ENCODE data around the gene SLIT1.

SLIT1 gene

DNA sequence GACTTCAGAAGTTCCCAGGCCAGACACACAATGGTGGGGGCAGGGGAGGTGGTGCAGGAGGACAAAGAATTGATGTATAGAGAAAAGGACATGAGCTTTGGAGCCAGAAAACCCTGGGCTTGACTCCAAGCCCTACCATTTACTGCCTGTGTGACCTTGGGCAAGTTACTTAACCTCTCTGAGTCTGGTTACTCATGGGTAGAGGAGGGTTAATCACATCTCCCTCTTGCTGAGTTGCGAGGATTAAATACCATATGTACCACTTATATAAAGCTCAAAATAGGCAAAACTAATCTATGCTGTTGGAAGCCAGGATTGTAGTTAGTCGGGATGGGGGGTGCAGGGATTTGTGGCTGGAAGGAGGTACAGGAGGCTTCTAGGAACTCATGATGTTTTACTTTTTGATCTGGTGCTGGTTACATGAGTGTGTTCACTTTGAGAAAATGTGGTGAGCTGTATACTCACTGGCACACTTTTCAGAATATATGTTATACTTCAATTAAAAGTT is 106.8 kb downstream of the SLIT1 start:
- Histone ChIP-seq H3K4ac (ENCODE audit: low read length) (no peak overlapping the region), H2BK120ac (ENCODE audit: low read depth, low read length) (no peak overlapping the region), H2BK5ac (ENCODE audit: low read length) (no peak overlapping the region), H3K14ac (ENCODE audit: low read length) (no peak overlapping the region), H3K27ac (replicated peaks; ENCODE audit: low read length) (no peak overlapping the region), H3K18ac (ENCODE audit: low read length) (peak overlapping the region; percentile 21), H3K4me1 (ENCODE audit: control insufficient read depth in 2 of 2, insufficient read depth in 1 of 2, low read depth in 1 of 2, low read length in 2 of 2) (peaks cover 2 to 7% of the 10 kb centered on the region in 2 donors), H3K9ac (ENCODE audit: low read depth, low read length, poor library complexity) (no peak overlapping the region), H4K8ac (ENCODE audit: low read depth, low read length) (no peak overlapping the region), H2BK12ac (ENCODE audit: low read length) (no peak overlapping the region), H3K27me3 (ENCODE audit: control insufficient read depth in 3 of 3, insufficient read depth in 3 of 3, low read depth in 1 of 3, low read length in 3 of 3) (peaks cover 0 to 43% (median 2%) of the 10 kb centered on the region in 3 experiments), H2AFZ (ENCODE audit: low read length) (no peak overlapping the region), H3K36me3 (replicated peaks in 1 of 2; ENCODE audit: control insufficient read depth in 2 of 2, insufficient read depth in 2 of 2, low read length in 2 of 2) (no peaks in the 10 kb centered on the region), H3K4me3 (ENCODE audit: low read length in 2 of 2) (no peak overlapping the region), H2AK5ac (ENCODE audit: low read depth, low read length) (no peak overlapping the region), H2BK15ac (ENCODE audit: low read length) (no peak overlapping the region), H3K4me2 (ENCODE audit: insufficient read depth, low read length, poor library complexity, severe bottlenecking) (no peak overlapping the region), H3K23ac (ENCODE audit: low read depth, low read length, poor library complexity) (no peak overlapping the region), H3K9me3 (replicated peaks in 1 of 2; ENCODE audit: control insufficient read depth in 2 of 2, insufficient read depth in 1 of 2, low read depth in 1 of 2, low read length in 2 of 2) (no peaks in the 10 kb centered on the region), H4K91ac (ENCODE audit: low read depth, low read length, poor library complexity) (no peak overlapping the region), H3K79me1 (ENCODE audit: low read depth, low read length) (no peaks in the 10 kb centered on the region)
- no peak for DNase-seq (ENCODE audit: low spot score)
- whole genome bisulfite sequencing, 2 donors (ENCODE audit: extremely low coverage in 2 of 2, insufficient read length in 2 of 2, insufficient replicate concordance in 1 of 2): no CpG with 5 or more reads among the region's 2 CpGs

DNA sequence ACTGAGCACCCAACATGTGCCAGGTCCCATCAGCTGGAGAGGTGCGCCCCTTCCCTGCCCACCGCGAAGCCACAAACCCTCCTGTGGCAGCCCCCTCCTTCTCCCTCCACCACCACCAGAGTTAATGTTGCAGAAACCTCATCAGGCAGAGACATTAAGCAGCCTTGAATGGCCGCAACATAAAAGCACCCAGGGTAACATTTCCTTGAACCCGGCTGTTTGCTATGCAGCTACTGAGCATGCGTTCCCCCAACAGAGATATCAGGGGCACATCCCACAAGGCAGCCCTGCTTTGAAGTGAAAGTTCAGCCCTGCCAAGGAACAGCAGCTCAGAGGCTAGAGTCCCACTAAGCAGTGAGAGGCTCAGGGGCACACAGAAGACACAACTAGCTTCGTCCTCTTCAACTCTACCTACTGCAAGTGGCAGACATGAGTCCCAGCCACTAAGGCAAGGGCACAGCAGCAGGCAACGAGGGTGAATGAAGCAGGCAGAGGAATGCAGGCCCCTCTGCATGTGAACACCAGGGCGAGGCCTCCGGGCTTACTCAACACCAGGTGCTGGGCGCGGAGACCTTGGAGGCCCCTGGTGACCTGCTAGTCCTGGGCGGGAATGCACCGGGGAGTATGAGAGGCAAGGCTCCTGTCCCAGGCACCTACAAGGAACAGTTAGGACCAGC is 107.4 kb downstream of the SLIT1 start:
- Histone ChIP-seq H3K4me2 (ENCODE audit: insufficient read depth, low read length, poor library complexity, severe bottlenecking) (no peak overlapping the region), H2AK5ac (ENCODE audit: low read depth, low read length) (no peak overlapping the region), H3K4me3 (ENCODE audit: low read length in 2 of 2) (peak overlapping the region in 1 of 2 donors; percentile 14), H4K8ac (ENCODE audit: low read depth, low read length) (no peak overlapping the region), H3K4ac (ENCODE audit: low read length) (no peak overlapping the region), H3K23ac (ENCODE audit: low read depth, low read length, poor library complexity) (no peak overlapping the region), H3K36me3 (replicated peaks in 1 of 2; ENCODE audit: control insufficient read depth in 2 of 2, insufficient read depth in 2 of 2, low read length in 2 of 2) (no peaks in the 10 kb centered on the region), H3K9ac (ENCODE audit: low read depth, low read length, poor library complexity) (peak overlapping the region; percentile 27), H2BK15ac (ENCODE audit: low read length) (no peak overlapping the region), H2BK5ac (ENCODE audit: low read length) (no peak overlapping the region), H3K18ac (ENCODE audit: low read length) (peak overlapping the region; percentile 21), H4K91ac (ENCODE audit: low read depth, low read length, poor library complexity) (no peak overlapping the region), H2AFZ (ENCODE audit: low read length) (no peak overlapping the region), H2BK12ac (ENCODE audit: low read length) (no peak overlapping the region), H3K9me3 (replicated peaks in 1 of 2; ENCODE audit: control insufficient read depth in 2 of 2, insufficient read depth in 1 of 2, low read depth in 1 of 2, low read length in 2 of 2) (no peaks in the 10 kb centered on the region), H2BK120ac (ENCODE audit: low read depth, low read length) (no peak overlapping the region), H3K4me1 (ENCODE audit: control insufficient read depth in 2 of 2, insufficient read depth in 1 of 2, low read depth in 1 of 2, low read length in 2 of 2) (peaks cover 2 to 7% of the 10 kb centered on the region in 2 donors), H3K27ac (replicated peaks; ENCODE audit: low read length) (no peak overlapping the region), H3K79me1 (ENCODE audit: low read depth, low read length) (no peaks in the 10 kb centered on the region), H3K14ac (ENCODE audit: low read length) (peak overlapping the region; percentile 86), H3K27me3 (ENCODE audit: control insufficient read depth in 3 of 3, insufficient read depth in 3 of 3, low read depth in 1 of 3, low read length in 3 of 3) (peaks cover 0 to 48% (median 2%) of the 10 kb centered on the region in 3 experiments)
- WGBS, 2 donors (ENCODE audit: extremely low coverage in 2 of 2, insufficient read length in 2 of 2, insufficient replicate concordance in 1 of 2): no CpG with 5 or more reads among the region's 14 CpGs
- no peak for DNase-seq (ENCODE audit: low spot score)

DNA sequence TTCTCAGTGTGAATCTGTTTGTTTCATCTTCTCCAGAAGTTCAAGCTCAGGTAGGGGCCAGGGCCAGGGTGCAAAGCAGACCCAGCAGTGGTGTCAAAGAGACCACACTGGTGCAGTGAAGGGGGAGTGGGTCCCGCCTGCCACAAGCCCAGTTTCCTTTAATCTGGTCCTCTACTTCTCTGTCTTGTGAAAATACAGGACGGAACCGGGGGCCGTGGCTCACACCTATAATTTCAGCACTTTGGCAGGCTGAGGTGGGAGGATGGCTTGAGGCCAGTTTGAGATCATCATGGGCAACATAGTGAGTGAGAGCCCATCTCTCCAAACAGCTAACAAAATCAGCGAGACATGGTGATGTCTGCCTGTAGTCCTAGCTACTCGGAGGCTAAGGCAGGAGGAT is 109.0 kb downstream of the SLIT1 start:
- Histone ChIP-seq H3K4me2 (ENCODE audit: insufficient read depth, low read length, poor library complexity, severe bottlenecking) (no peak overlapping the region), H2BK120ac (ENCODE audit: low read depth, low read length) (no peak overlapping the region), H3K79me1 (ENCODE audit: low read depth, low read length) (no peaks in the 10 kb centered on the region), H3K18ac (ENCODE audit: low read length) (no peak overlapping the region), H3K14ac (ENCODE audit: low read length) (no peak overlapping the region), H2BK12ac (ENCODE audit: low read length) (no peak overlapping the region), H2AK5ac (ENCODE audit: low read depth, low read length) (no peak overlapping the region), H3K4me1 (ENCODE audit: control insufficient read depth in 2 of 2, insufficient read depth in 1 of 2, low read depth in 1 of 2, low read length in 2 of 2) (peaks cover 6 to 7% of the 10 kb centered on the region in 2 donors), H4K8ac (ENCODE audit: low read depth, low read length) (no peak overlapping the region), H3K4me3 (ENCODE audit: low read length in 2 of 2) (no peak overlapping the region), H3K36me3 (replicated peaks in 1 of 2; ENCODE audit: control insufficient read depth in 2 of 2, insufficient read depth in 2 of 2, low read length in 2 of 2) (no peaks in the 10 kb centered on the region), H3K27ac (replicated peaks; ENCODE audit: low read length) (no peak overlapping the region), H3K27me3 (ENCODE audit: control insufficient read depth in 3 of 3, insufficient read depth in 3 of 3, low read depth in 1 of 3, low read length in 3 of 3) (peaks cover 0 to 55% (median 2%) of the 10 kb centered on the region in 3 experiments), H2BK5ac (ENCODE audit: low read length) (no peak overlapping the region), H3K4ac (ENCODE audit: low read length) (no peak overlapping the region), H4K91ac (ENCODE audit: low read depth, low read length, poor library complexity) (no peak overlapping the region), H3K9me3 (replicated peaks in 1 of 2; ENCODE audit: control insufficient read depth in 2 of 2, insufficient read depth in 1 of 2, low read depth in 1 of 2, low read length in 2 of 2) (no peaks in the 10 kb centered on the region), H3K9ac (ENCODE audit: low read depth, low read length, poor library complexity) (no peak overlapping the region), H2AFZ (ENCODE audit: low read length) (no peak overlapping the region), H3K23ac (ENCODE audit: low read depth, low read length, poor library complexity) (no peak overlapping the region), H2BK15ac (ENCODE audit: low read length) (no peak overlapping the region)
- no CpG with 5 or more reads among the region's 6 CpGs for whole genome bisulfite sequencing, 2 donors (ENCODE audit: extremely low coverage in 2 of 2, insufficient read length in 2 of 2, insufficient replicate concordance in 1 of 2)
- no peak for DNase-seq (ENCODE audit: low spot score)

DNA sequence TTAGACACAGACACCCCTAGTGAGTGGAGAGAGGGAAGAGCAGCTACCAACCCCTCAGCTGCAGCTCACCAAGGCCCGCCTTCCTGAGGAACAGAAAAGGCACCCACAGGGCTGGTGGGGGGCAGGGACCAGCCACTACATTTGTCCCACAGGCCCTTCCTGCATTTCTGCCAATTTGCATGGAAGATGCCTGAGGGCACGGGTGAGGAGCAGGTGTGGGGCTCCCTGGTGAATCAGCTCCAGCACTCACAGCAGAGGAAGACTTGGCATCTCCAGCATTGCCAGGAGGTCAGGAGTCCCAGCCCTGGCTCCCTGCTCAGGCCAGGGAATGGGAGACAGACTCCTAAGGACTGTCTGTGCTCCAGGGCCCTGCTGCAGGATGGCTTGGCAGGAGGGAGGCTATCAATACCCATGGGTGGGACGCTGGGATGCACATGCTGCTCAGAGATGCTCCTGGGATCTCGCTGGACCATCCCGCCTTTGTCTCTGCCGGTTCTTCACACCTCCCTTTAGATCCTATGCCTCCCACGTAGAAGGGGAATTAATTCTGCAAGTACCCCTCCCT is 109.7 kb downstream of the SLIT1 start:
- no peaks in the 10 kb centered on the region for H3K79me1 ChIP-seq (ENCODE audit: low read depth, low read length)
- H2BK5ac ChIP-seq (ENCODE audit: low read length): no peak overlapping the region
- H2AK5ac ChIP-seq (ENCODE audit: low read depth, low read length): no peak overlapping the region
- H3K9ac ChIP-seq (ENCODE audit: low read depth, low read length, poor library complexity): peak overlapping the region; percentile 22
- no peak overlapping the region for H3K18ac ChIP-seq (ENCODE audit: low read length)
- peaks cover 6 to 7% of the 10 kb centered on the region in 2 donors for H3K4me1 ChIP-seq (ENCODE audit: control insufficient read depth in 2 of 2, insufficient read depth in 1 of 2, low read depth in 1 of 2, low read length in 2 of 2)
- H2BK15ac ChIP-seq (ENCODE audit: low read length): no peak overlapping the region
- no peaks in the 10 kb centered on the region for H3K36me3 ChIP-seq (replicated peaks in 1 of 2; ENCODE audit: control insufficient read depth in 2 of 2, insufficient read depth in 2 of 2, low read length in 2 of 2)
- H4K91ac ChIP-seq (ENCODE audit: low read depth, low read length, poor library complexity): no peak overlapping the region
- no peak overlapping the region for H3K4me2 ChIP-seq (ENCODE audit: insufficient read depth, low read length, poor library complexity, severe bottlenecking)
- no peak overlapping the region for H3K14ac ChIP-seq (ENCODE audit: low read length)
- peaks cover 0 to 58% (median 2%) of the 10 kb centered on the region in 3 experiments for H3K27me3 ChIP-seq (ENCODE audit: control insufficient read depth in 3 of 3, insufficient read depth in 3 of 3, low read depth in 1 of 3, low read length in 3 of 3)
- no peak overlapping the region for H2AFZ ChIP-seq (ENCODE audit: low read length)
- no peaks in the 10 kb centered on the region for H3K9me3 ChIP-seq (replicated peaks in 1 of 2; ENCODE audit: control insufficient read depth in 2 of 2, insufficient read depth in 1 of 2, low read depth in 1 of 2, low read length in 2 of 2)
- no peak overlapping the region for H4K8ac ChIP-seq (ENCODE audit: low read depth, low read length)
- no peak overlapping the region for H3K23ac ChIP-seq (ENCODE audit: low read depth, low read length, poor library complexity)
- no peak overlapping the region for H3K4ac ChIP-seq (ENCODE audit: low read length)
- no peak for DNase-seq (ENCODE audit: low spot score)
- H3K4me3 ChIP-seq (ENCODE audit: low read length in 2 of 2): no peak overlapping the region
- no peak overlapping the region for H2BK12ac ChIP-seq (ENCODE audit: low read length)
- H3K27ac ChIP-seq (replicated peaks; ENCODE audit: low read length): no peak overlapping the region
- whole genome bisulfite sequencing, 2 donors (ENCODE audit: extremely low coverage in 2 of 2, insufficient read length in 2 of 2, insufficient replicate concordance in 1 of 2): no CpG with 5 or more reads among the region's 7 CpGs
- H2BK120ac ChIP-seq (ENCODE audit: low read depth, low read length): no peak overlapping the region
